ENCODE data around the gene PLA2G7.
"Not testable (repeated sequence)": the region's sequence is repeated elsewhere in the genome, so short reads cannot be mapped to it uniquely, and the experiment has no call there.

The PLA2G7 gene

GRCh38 chr6:46734867-46735719, at the start of gene PLA2G7:
PLA2G7 (minus strand) TSS chr6:46735375; CDS start chr6:46722891, 12,484 bp downstream.
- no peak for DNase-seq

GRCh38 chr6:46784535-46784934, 49.4 kb upstream of the PLA2G7 start:
- DNase-seq: no peak

DNA sequence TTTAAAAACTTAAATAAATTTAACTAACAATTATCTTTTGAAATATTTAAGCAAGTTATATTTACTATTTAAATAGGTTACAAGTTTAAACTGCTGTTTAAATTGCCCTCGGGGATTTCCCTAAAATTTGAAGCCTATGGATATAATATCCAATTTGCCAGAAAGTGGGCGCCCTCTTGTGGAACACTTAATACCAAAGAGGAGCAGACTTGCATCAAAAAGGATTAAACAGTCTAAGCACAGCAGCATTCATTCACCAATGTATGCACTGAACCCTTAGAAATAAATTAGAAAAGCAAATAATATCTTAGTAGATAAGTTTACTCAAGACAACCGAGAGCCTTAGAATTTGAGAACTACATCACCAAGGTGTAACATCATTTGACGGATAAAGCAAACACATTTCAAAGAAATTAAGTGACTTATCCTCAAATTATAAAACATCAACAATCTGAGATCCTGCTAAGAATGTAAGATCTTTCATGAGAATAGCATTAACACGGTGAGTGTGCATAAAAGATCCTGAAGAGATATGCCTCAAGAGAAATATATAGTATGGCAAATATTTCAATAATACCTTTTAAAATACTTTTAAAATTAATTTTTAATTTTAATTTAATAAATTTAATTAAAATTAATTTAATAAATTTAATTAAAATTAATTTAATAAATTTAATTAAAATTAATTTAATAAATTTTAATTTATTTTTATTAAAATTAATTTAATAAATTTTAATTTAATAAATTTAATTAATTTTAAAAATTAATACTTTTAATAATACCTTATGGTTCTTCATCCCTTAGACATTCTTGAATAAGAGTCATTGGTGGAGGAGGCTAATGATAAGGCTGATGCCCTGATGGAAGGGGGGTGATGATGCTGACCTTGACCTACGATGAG, 46.6 kb upstream of the PLA2G7 start:
- peak in 1 of 2 experiments; percentile 44 for DNase-seq

DNA sequence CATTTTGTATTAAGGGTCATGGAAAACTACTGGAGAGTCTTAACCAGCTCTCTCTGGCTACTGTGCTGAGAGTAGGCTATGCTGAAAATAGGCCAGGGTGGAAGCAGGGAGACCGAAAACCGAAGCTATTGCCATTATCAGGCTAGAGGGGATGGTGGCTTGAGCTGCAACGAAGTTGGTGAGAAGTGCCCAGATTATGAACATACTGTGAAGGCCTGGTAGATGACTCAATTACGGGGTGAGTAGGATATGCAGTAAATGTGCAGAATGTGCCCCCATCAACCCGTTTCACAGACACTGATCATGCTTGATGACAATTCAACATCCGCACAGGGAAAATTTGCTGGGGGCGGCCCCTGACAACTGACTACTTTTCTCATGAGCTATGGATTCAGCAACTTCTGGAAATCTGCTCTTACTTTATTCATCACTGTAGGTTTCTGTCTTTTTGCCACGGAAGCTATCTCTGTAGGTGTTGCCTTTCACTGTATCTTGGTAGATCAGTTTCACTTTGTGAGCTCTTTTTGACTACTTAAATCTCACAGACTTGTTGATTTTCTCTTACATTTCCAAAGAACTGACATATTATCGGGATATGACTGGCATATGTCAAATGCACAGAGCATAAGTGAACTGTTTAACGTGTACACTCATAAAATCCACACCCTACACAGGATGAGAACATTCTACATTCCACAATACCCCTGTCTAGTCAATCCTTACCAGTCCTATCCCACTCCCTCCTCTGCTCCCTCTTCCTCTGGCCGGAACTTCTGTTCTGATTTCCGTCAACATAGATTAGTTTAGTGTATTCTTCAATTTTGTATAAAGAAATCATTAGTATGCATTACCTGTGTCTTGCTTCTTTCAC, 42.5 kb upstream of the PLA2G7 start:
- no peak for DNase-seq

GRCh38 chr6:46776070-46776712, 41.0 kb upstream of the PLA2G7 start:
- DNase-seq: peak in 1 of 2 experiments; percentile 66

- not testable (repeated sequence) for DNase-seq
These were observed 39.6 kb upstream of the PLA2G7 start for GRCh38 chr6:46774736-46775135.

- no peak for DNase-seq
These were observed 38.2 kb upstream of the PLA2G7 start for GRCh38 chr6:46773201-46773855.

DNA sequence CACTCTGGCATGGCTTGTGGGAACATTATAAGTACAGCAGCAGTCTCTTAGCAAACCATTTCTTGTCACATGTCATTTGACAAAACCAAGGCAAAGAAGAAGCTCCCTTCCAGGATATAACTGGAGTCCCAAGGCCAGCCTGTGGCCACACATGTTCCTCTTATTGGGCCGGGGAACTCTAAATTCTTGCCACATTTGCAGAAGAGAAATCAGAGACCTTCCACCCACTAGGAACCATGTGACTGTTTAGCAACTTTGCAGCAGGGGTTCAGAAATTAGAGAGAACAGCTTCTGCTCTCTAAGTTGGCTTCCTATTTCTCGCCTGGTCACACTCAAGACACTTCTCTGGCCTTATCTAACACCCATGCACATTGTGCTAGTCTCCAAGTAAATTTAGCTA, 37.6 kb upstream of the PLA2G7 start:
- no peak for DNase-seq

GRCh38 chr6:46772016-46772415, 36.8 kb upstream of the PLA2G7 start:
- no peak for DNase-seq

- DNase-seq: no peak
These were observed 29.8 kb upstream of the PLA2G7 start for GRCh38 chr6:46764961-46765360.

DNA sequence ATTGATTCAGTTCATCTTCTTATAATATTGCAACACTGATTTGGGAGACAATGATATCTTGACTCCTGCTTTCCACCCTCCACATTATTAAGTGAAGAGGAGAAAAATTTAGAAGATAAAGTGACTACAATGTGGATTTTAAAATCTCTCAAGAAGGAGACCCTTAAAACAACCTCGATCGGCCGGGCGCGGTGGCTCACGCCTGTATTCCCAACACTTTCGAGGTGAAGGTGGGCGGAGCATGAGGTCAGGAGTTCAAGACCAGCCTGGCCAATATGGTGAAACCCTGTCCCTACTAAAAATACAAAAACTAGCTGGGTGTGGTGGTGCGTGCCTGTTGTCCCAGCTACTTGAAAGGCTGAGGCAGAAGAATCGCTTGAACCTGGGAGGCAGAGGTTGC, 29.1 kb upstream of the PLA2G7 start:
- not testable (repeated sequence) for DNase-seq

- DNase-seq: no peak
These were observed 28.3 kb upstream of the PLA2G7 start for GRCh38 chr6:46763466-46763865.

DNA sequence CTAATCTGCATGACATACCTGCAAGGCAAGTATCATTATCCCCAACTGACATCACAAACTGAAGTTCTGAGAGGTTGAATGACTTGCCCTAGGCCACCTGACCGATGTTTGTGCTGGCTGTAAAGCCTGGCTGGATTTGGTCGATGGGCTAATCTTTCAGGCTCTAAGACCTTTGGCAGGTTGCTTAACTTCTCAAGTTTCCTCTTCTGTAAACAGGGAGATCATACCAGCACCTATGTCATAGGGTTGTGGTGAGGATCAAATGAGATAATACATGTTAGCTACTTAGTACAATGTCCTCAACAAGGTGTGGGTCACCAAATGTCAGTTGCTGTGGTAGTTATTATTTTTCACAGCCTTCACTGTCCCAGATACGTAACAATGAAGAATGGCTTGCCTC, 25.8 kb upstream of the PLA2G7 start:
- DNase-seq: no peak

- no peak for DNase-seq
These were observed 24.0 kb upstream of the PLA2G7 start for GRCh38 chr6:46758960-46759753.

GRCh38 chr6:46757214-46757596, 22.0 kb upstream of the PLA2G7 start:
- DNase-seq: no peak

DNA sequence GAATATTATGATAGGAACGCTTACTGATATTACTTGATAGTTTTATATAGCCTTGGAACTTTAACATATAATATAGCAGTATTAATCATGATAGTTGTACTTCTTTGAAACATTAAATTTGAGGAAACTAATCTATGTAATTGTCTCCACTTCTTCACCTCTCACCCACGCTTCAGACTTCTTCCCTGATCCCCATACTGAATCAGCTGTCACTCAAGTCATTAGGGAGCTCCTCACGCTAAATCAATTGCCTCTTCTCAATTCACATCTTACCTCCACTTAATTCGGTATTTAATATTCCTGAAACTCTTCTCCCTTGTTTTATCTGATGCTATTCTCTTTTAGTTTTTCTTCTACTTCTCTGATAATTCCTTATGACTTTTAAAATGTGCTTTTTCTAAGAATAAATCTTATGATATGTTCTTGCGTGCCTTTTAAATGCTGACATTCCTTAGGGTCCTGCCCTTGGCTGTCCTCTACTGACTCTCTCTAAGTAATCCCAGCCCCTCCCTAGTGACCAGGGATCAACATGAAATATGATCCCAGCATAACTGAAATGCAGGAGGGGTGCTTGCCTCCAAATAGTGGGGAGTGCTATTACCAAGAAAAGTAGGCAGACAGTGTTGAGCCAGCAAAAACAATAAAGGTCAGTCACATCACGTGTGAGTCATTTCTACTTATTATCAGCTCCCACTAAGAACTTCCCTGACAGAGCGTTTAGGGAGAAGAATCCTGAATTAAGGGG, 21.5 kb upstream of the PLA2G7 start:
- no peak for DNase-seq

DNA sequence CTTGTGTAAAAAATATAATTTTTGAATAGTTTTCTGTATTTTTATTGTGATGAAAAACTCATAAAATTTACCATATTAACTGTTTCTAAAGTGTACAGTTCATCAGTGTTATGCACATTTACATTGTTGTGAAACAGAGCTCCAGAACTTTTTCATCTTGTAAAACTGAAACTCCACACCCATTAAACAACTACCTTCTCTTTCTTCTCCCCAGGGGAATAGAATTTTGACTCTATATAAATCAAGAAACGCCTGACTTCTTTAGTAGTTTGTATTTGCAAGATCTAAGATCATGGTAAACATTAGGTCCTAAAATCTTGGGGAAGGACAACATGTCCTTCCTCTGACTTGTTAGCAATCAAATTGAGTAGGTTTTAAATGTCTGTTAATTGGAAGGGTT, 20.7 kb upstream of the PLA2G7 start:
- DNase-seq: no peak

- no peak for DNase-seq
These were observed 16.5 kb upstream of the PLA2G7 start for GRCh38 chr6:46751658-46752057.

DNA sequence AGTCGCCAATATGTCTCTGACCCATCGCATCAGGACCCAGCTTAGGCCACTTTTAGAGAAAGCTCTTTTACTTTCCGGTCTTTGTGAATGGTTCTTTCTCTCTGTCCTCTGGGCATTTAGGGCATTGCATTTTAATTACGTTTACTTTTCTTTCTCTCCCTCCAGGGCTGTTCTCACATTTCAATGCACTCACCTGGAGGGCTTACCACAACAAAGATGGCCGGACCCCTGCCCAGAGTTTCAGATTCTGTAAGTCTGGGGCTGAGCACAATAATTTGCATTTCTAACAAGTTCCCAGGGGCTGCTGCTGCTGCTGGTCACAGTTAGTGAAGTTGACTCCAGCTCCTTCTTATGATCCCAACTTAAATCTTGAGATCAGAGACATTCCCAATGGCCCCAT, 14.6 kb upstream of the PLA2G7 start:
- no peak for DNase-seq

DNA sequence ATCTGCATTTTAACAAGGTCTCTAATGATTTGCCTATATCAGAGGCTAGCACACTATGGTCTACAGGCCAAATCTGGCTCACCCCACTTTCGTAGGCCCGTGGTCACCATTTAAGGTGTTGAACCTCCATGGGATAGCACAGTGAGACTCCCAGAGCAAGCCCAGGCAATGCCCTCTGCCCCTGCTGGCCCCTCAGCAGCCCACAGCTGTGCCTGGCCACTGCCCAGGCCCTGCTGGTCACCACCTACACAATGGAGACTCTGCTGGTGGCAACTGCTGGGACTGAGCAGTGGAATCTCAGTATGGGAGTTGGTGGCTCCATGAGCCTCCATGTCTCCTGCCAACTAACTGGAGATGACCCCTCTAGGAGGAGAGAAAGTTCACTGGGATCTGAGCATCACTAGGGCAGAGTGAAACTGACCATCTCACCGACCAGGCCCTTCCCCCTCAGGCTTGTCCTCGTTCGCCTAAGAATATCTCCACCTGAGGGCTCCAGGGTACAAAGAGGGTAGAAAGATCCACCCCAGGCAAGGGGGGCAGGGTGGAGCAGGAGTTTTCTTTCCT, 13.8 kb upstream of the PLA2G7 start:
- DNase-seq: no peak
